Gastrocnemius medialis (tissue), 4 donors: ENCODE measurements around the gene ASB1. TPM values are rescaled to one million over a fixed set of nuclear protein-coding genes. Genes with fewer than 3 reads are reported as not detected.

Source experiments
- ATAC-seq, 2 donors: fragments of 150-250 bp; one replicate each; pipeline ENCODE4 v1.9.1; 2016
- DNase-seq, 2 donors: peaks; one replicate each; pipeline ENCODE4 v3.0.0-alpha.2; 2019
- H3K27ac ChIP-seq, 4 donors: fragments of 200-600 bp; sonication (generic); 1 replicate in 1 of 4; 2 replicates in 3 of 4; pipeline ENCODE4 v1.5.1; 2016 to 2018; ENCODE audit warnings: mild to moderate bottlenecking in 2 of 4, moderate library complexity in 1 of 4
- H3K27me3 ChIP-seq, 3 donors: fragments of 200-600 bp; sonication (generic) in 2 of 3; 1 replicate in 1 of 3; 2 replicates in 2 of 3; pipeline versions ENCODE4 v1.5.1 to v1.6.0; 2016 to 2019; ENCODE audit warnings: mild to moderate bottlenecking in 1 of 3, moderate library complexity in 1 of 3
- H3K36me3 ChIP-seq, 2 donors: fragments of 200-600 bp; sonication (generic) in 1 of 2; one replicate each; pipeline ENCODE4 v1.5.1; 2017 to 2018
- H3K4me1 ChIP-seq, 2 donors: fragments of 200-600 bp; sonication (generic) in 1 of 2; one replicate each; pipeline ENCODE4 v1.5.1; 2016 to 2017; ENCODE audit warnings: mild to moderate bottlenecking in 2 of 2
- H3K4me3 ChIP-seq, 4 donors: fragments of 200-600 bp; sonication (generic) in 3 of 4; 1 replicate in 1 of 4; 2 replicates in 3 of 4; pipeline ENCODE4 v1.5.1; 2016 to 2019; ENCODE audit warnings: mild to moderate bottlenecking in 2 of 4
- H3K9me3 ChIP-seq, 3 donors: fragments of 200-600 bp; sonication (generic) in 2 of 3; 1 replicate in 1 of 3; 2 replicates in 2 of 3; pipeline ENCODE4 v1.5.1; 2016 to 2019
- CTCF ChIP-seq, 5 experiments: fragments of 450-650 bp in 3 of 5; fragments of 200-600 bp in 2 of 5; sonication (generic) in 2 of 5; IDR thresholded peaks in 4 of 5; conservative IDR thresholded peaks in 1 of 5; 1 replicate in 4 of 5; 2 replicates in 1 of 5; pipeline ENCODE4 v1.5.1; 2016 to 2019; ENCODE audit warnings: antibody characterized with exemption in 5 of 5, mild to moderate bottlenecking in 3 of 5, moderate library complexity in 3 of 5
- POLR2A ChIP-seq, 2 donors: fragments of 450-650 bp; IDR thresholded peaks; one replicate each; pipeline ENCODE4 v1.6.1; 2017; ENCODE audit warnings: antibody characterized with exemption in 2 of 2, mild to moderate bottlenecking in 2 of 2, moderate library complexity in 2 of 2
- in situ Hi-C, 4 donors: fragments of 200-750 bp; cut with MboI; loops; one replicate each; pipeline versions ENCODE4 v1.15.0 to v1.8.0; 2017; ENCODE audit warnings: low sequenced_read_pairs in 4 of 4
- intact Hi-C: fragments of 100-400 bp; cut with DNase I; formaldehyde crosslinking; loops from one replicate; pipeline ENCODE4 v1.15.1; 2023; ENCODE audit warnings: low total_unique reads
- total RNA-seq, 4 donors: library from RNA; depleted of rRNA; stranded (reverse); fragments of >200 nt; gene quantifications; one replicate each; pipeline versions ENCODE4 v1.1.0 to v1.2.3, GENCODE V29; 2016

ASB1 gene
- total RNA-seq, 4 donors from 2014 or later, result 17.1 to 33.6 (median 26.3) TPM

- TF ChIP-seq CTCF (IDR thresholded peaks at IDR 0.05 in 4 of 5, conservative IDR thresholded peaks at IDR 0.05 in 1 of 5) (no peak), POLR2A (IDR thresholded peaks at IDR 0.05) (no peak)
- peaks cover 10 to 11% of the 10 kb centered on the region in 2 donors for H3K4me1 ChIP-seq
- H3K4me3 ChIP-seq, result no peak overlapping the region
- H3K27me3 ChIP-seq, result no peaks in the 10 kb centered on the region
- DNase-seq (no peak), ATAC-seq (no peak)
- H3K27ac ChIP-seq, result no peak overlapping the region
- no peaks in the 10 kb centered on the region for H3K9me3 ChIP-seq
- intact Hi-C loops (no loop called here), in situ Hi-C loops (no loop called here)
- no peaks in the 10 kb centered on the region for H3K36me3 ChIP-seq
These were observed 42.9 kb upstream of the ASB1 start for GRCh38 chr2:238383743-238384380.

- TF ChIP-seq CTCF (IDR thresholded peaks at IDR 0.05 in 4 of 5, conservative IDR thresholded peaks at IDR 0.05 in 1 of 5), result no peak
- no peak for TF ChIP-seq POLR2A (IDR thresholded peaks at IDR 0.05)
- no peak overlapping the region for H3K27ac ChIP-seq
- peaks cover 11 to 22% of the 10 kb centered on the region in 2 donors for H3K4me1 ChIP-seq
- ATAC-seq (no peak), DNase-seq (no peak)
- intact Hi-C loops, result no loop called here
- in situ Hi-C loops, result no loop called here
- no peaks in the 10 kb centered on the region for H3K27me3 ChIP-seq
- no peaks in the 10 kb centered on the region for H3K36me3 ChIP-seq
- H3K9me3 ChIP-seq, result no peaks in the 10 kb centered on the region
- H3K4me3 ChIP-seq, result no peak overlapping the region
These were observed 39.4 kb upstream of the ASB1 start for GRCh38 chr2:238387332-238387731.

GRCh38 chr2:238388794-238389193, 37.9 kb upstream of the ASB1 start:
- in situ Hi-C loops, result no loop called here
- H3K27ac ChIP-seq, result peak overlapping the region; percentile 22 to 77 (median 72)
- no peak for ATAC-seq

GRCh38 chr2:238389988-238390589, 36.6 kb upstream of the ASB1 start:
- in situ Hi-C loops (no loop called here), intact Hi-C loops (loop anchor here (2.0 to 5.0 kb wide), 2 partner anchors 69 to 207 kb away; no protein-coding TSS in a partner anchor)
- H3K9me3 ChIP-seq, result no peaks in the 10 kb centered on the region
- peak; percentile 85 to 95 for ATAC-seq
- H3K27me3 ChIP-seq, result no peaks in the 10 kb centered on the region
- peak; percentile 65 to 71 for DNase-seq
- no peak for TF ChIP-seq CTCF (IDR thresholded peaks at IDR 0.05 in 4 of 5, conservative IDR thresholded peaks at IDR 0.05 in 1 of 5)
- TF ChIP-seq POLR2A (IDR thresholded peaks at IDR 0.05), result no peak
- H3K4me1 ChIP-seq, result peaks cover 11 to 22% of the 10 kb centered on the region in 2 donors
- H3K27ac ChIP-seq, result peak overlapping the region; percentile 71 to 78 (median 76)
- no peak overlapping the region for H3K4me3 ChIP-seq
- no peaks in the 10 kb centered on the region for H3K36me3 ChIP-seq

More at GRCh38 chr2:238388794-238389193, 37.9 kb upstream of the ASB1 start:
- no peak for DNase-seq
- intact Hi-C loops, result loop anchor here (2.0 kb wide), 1 partner anchor 70 kb away; no protein-coding TSS in a partner anchor
- no peaks in the 10 kb centered on the region for H3K9me3 ChIP-seq
- H3K36me3 ChIP-seq, result no peaks in the 10 kb centered on the region
- H3K4me1 ChIP-seq, result peaks cover 11 to 22% of the 10 kb centered on the region in 2 donors
- no peak overlapping the region for H3K4me3 ChIP-seq
- TF ChIP-seq CTCF (IDR thresholded peaks at IDR 0.05 in 4 of 5, conservative IDR thresholded peaks at IDR 0.05 in 1 of 5) (no peak), POLR2A (IDR thresholded peaks at IDR 0.05) (no peak)
- H3K27me3 ChIP-seq, result no peaks in the 10 kb centered on the region
